ENCODE data around the gene UGCG.

Gene UGCG

GRCh38 chr9:111917201-111917600 is 20.6 kb downstream of the UGCG start:
- no peaks in the 10 kb centered on the region for H3K27me3 Mint-ChIP-seq (ENCODE audit: low read depth)
- H3K27ac Mint-ChIP-seq, result no peak overlapping the region
- peaks cover 38% of the 10 kb centered on the region for H3K36me3 Mint-ChIP-seq (ENCODE audit: low read depth)
- no peaks in the 10 kb centered on the region for H3K9me3 Mint-ChIP-seq
- H3K4me1 Mint-ChIP-seq, result peaks cover 10% of the 10 kb centered on the region
- TF ChIP-seq CTCF (IDR thresholded peaks at IDR 0.05; ENCODE audit: unreplicated experiment in 3 of 3), result no peak
- no peak overlapping the region for H3K4me3 Mint-ChIP-seq

- H3K9me3 Mint-ChIP-seq, result no peaks in the 10 kb centered on the region
- peaks cover 10% of the 10 kb centered on the region for H3K4me1 Mint-ChIP-seq
- peaks cover 42% of the 10 kb centered on the region for H3K36me3 Mint-ChIP-seq (ENCODE audit: low read depth)
- no peak overlapping the region for H3K27ac Mint-ChIP-seq
- H3K27me3 Mint-ChIP-seq (ENCODE audit: low read depth), result no peaks in the 10 kb centered on the region
- TF ChIP-seq CTCF (IDR thresholded peaks at IDR 0.05; ENCODE audit: unreplicated experiment in 3 of 3), result no peak
- H3K4me3 Mint-ChIP-seq, result no peak overlapping the region
Measured at GRCh38 chr9:111917980-111918379, 21.4 kb downstream of the UGCG start.

GRCh38 chr9:111919875-111920274 is 23.3 kb downstream of the UGCG start:
- H3K4me1 Mint-ChIP-seq, result peaks cover 2% of the 10 kb centered on the region
- no peaks in the 10 kb centered on the region for H3K27me3 Mint-ChIP-seq (ENCODE audit: low read depth)
- no peak for TF ChIP-seq CTCF (IDR thresholded peaks at IDR 0.05; ENCODE audit: unreplicated experiment in 3 of 3)
- no peak overlapping the region for H3K4me3 Mint-ChIP-seq
- no peak overlapping the region for H3K27ac Mint-ChIP-seq
- H3K9me3 Mint-ChIP-seq, result no peaks in the 10 kb centered on the region
- peaks cover 40% of the 10 kb centered on the region for H3K36me3 Mint-ChIP-seq (ENCODE audit: low read depth)

- H3K27me3 Mint-ChIP-seq (ENCODE audit: low read depth), result no peaks in the 10 kb centered on the region
- H3K4me3 Mint-ChIP-seq, result no peak overlapping the region
- no peak for TF ChIP-seq CTCF (IDR thresholded peaks at IDR 0.05; ENCODE audit: unreplicated experiment in 3 of 3)
- no peaks in the 10 kb centered on the region for H3K4me1 Mint-ChIP-seq
- H3K9me3 Mint-ChIP-seq, result no peaks in the 10 kb centered on the region
- H3K27ac Mint-ChIP-seq, result no peak overlapping the region
- peaks cover 39% of the 10 kb centered on the region for H3K36me3 Mint-ChIP-seq (ENCODE audit: low read depth)
Measured at GRCh38 chr9:111920531-111920930, 23.9 kb downstream of the UGCG start.

- Mint-ChIP-seq H3K9me3 (no peaks in the 10 kb centered on the region), H3K4me3 (no peak overlapping the region), H3K27me3 (ENCODE audit: low read depth) (no peaks in the 10 kb centered on the region), H3K27ac (no peak overlapping the region), H3K36me3 (ENCODE audit: low read depth) (peaks cover 43% of the 10 kb centered on the region), H3K4me1 (peaks cover 10% of the 10 kb centered on the region)
- TF ChIP-seq CTCF (IDR thresholded peaks at IDR 0.05; ENCODE audit: unreplicated experiment in 3 of 3), result no peak
Measured at GRCh38 chr9:111922324-111923013, 25.9 kb downstream of the UGCG start.

- Mint-ChIP-seq H3K27me3 (ENCODE audit: low read depth) (no peaks in the 10 kb centered on the region), H3K9me3 (no peaks in the 10 kb centered on the region), H3K4me1 (peaks cover 10% of the 10 kb centered on the region), H3K27ac (no peak overlapping the region), H3K36me3 (ENCODE audit: low read depth) (peaks cover 46% of the 10 kb centered on the region), H3K4me3 (no peak overlapping the region)
- no peak for TF ChIP-seq CTCF (IDR thresholded peaks at IDR 0.05; ENCODE audit: unreplicated experiment in 3 of 3)
Measured at GRCh38 chr9:111924281-111924680, 27.7 kb downstream of the UGCG start.
